ENCODE data around the gene LCORL.
A peak's percentile ranks its signal among the peaks of the same experiment; 100 is the strongest.

Gene LCORL

DNA sequence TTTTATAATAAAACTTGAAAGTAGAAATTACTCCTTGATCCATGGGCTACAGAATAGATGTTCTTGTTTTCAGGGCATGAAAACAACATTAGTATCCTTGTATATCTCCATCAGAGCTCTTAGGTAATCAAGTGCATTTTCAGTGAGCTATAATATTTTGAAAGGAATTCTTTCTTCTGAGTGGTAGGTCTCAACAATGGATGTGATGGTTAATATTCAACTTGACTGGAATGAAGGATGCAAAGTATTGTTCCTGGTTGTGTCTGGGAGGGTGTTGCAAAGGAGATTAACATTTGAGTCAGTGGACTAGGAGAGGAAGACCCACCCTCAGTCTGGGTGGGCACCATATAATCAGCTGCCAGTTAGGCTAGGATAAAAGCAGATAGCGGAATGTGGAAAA is 100.1 kb downstream of the LCORL start:
- DNase-seq (ENCODE audit: low read depth) = no peak
- H3K4me3 ChIP-seq (ENCODE audit: low read length) = no peak overlapping the region
- TF ChIP-seq, protein P1, sequence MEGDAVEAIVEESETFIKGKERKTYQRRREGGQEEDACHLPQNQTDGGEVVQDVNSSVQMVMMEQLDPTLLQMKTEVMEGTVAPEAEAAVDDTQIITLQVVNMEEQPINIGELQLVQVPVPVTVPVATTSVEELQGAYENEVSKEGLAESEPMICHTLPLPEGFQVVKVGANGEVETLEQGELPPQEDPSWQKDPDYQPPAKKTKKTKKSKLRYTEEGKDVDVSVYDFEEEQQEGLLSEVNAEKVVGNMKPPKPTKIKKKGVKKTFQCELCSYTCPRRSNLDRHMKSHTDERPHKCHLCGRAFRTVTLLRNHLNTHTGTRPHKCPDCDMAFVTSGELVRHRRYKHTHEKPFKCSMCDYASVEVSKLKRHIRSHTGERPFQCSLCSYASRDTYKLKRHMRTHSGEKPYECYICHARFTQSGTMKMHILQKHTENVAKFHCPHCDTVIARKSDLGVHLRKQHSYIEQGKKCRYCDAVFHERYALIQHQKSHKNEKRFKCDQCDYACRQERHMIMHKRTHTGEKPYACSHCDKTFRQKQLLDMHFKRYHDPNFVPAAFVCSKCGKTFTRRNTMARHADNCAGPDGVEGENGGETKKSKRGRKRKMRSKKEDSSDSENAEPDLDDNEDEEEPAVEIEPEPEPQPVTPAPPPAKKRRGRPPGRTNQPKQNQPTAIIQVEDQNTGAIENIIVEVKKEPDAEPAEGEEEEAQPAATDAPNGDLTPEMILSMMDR (conservative IDR thresholded peaks at IDR 0.05; ENCODE audit: low read length) = no peak

DNA sequence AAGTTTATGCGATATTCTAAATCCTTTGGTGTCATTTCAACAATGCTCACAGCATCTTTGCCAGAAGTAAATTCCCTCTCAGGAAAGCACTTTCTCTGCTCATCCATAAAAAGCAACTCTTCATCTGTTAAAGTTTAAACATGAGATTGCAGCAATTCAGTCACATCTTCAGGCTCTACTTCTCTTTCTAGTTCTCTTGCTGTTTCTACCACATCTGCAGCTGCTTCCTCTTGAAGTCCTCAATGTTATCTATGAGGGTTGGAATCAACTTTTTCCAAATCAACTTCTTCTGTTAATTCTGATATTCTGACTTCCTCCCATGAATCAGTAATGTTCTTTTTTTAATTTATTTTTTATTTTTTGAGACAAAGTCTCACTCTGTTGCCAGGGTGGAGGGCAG is 100.9 kb downstream of the LCORL start:
- DNase-seq (ENCODE audit: low read depth) = no peak
- TF ChIP-seq, protein P1 (conservative IDR thresholded peaks at IDR 0.05; ENCODE audit: low read length) = no peak
- no peak overlapping the region for H3K4me3 ChIP-seq (ENCODE audit: low read length)

DNA sequence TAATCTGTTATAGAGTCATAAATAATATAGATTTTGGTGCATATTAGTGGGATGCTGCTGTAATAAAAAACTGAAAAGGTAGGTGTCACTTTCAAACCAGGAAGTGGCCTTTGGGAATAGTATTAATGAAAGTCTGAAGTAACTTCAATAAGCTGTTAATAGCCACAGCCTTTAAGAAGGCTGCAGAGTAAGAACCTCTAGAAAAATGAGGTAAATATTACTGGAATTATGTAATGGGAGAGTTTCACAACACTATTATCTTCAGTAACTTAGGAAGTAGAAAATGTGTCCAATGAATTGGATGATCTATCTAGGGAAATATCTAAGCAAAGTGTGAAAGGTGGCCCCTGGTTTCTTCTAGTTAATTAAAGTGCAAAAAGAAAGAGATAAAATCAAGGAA is 106.1 kb downstream of the LCORL start:
- DNase-seq (ENCODE audit: low read depth) = peak; percentile 11
- no peak overlapping the region for H3K4me3 ChIP-seq (ENCODE audit: low read length)
- TF ChIP-seq, protein P1 (conservative IDR thresholded peaks at IDR 0.05; ENCODE audit: low read length) = no peak

DNA sequence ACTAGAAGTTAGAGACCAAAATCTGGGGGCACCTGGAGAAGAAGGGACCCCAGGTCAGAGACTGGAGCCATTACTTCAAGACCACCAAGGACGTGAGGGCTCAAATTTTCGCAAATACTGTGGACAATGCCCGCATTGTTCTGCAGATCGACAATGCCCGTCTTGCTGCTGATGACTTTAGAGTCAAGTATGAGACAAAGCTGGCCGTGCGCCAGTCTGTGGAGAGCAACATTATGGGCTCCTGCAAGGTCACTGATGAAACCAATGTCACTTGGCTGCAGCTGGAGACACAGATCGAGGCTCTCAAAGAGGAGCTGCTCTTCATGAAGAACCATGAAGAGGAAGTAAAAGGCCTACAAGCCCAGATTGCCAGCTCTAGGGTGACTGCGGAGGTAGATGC is 109.5 kb downstream of the LCORL start:
- DNase-seq (ENCODE audit: low read depth) = no peak
- TF ChIP-seq, protein P1 (conservative IDR thresholded peaks at IDR 0.05; ENCODE audit: low read length) = no peak
- H3K4me3 ChIP-seq (ENCODE audit: low read length) = no peak overlapping the region

DNA sequence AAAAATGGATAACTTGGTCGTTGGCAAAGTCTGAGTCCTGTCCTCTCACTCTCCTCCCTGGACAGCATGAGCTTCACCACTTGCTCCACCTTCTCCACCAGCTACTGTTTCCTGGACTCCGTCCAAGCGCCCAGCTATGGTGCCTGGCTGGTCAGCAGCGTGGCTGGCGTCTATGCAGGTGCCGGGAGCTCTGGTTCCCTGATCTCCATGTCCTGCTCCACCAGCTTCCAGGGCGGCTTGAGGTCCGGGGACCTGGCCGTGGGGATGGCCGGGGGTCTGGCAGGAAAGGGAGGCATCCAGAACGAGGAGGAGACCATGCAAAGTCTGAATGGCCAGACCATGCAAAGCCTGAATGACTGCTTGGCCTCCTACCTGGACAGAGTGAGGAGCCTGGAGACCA is 109.9 kb downstream of the LCORL start:
- DNase-seq (ENCODE audit: low read depth) = no peak
- H3K4me3 ChIP-seq (ENCODE audit: low read length) = no peak overlapping the region
- TF ChIP-seq, protein P1 (conservative IDR thresholded peaks at IDR 0.05; ENCODE audit: low read length) = no peak

DNA sequence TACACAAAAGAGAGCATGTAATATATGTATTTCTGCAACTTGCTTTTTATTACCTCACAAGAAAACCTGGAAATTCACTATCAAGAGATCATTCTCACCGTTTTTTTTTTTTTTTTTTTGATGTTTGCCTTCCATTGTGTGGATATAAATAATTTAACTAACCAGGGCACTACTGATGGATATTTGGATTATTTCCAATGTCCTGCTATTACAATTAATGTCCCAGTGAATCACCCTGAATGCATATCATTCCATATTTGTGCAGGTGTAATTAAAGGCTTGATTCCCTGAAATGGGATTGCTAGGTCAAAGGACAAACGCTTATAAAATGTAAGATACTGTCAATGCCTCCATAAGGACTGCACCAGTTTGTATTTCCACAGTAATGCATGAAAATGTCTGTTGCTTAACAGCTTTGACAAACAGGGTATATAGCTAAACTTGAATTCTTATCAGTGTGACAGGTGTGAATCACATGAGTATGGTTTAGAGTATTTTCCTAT is 123.0 kb downstream of the LCORL start:
- DNase-seq (ENCODE audit: low read depth) = no peak
- TF ChIP-seq, protein P1 (conservative IDR thresholded peaks at IDR 0.05; ENCODE audit: low read length) = no peak
- no peak overlapping the region for H3K4me3 ChIP-seq (ENCODE audit: low read length)

DNA sequence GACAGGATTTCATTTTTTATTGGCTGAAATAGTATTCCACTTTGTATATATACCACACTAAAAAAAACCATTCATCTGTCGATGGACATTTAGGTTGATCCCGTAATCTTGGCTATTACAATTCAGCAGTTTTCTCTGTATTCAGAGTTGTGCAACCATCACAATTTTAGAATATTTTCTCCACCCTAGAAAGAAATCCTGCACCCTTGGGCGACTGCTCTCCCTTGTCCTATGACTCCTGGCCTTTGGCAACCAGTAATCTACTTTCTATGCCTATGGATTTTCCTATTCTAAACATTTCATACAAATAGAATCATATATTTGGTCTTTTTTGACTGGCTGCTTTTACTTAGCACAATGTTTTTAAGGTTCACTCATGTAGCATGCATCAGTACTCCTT is 126.1 kb downstream of the LCORL start:
- no peak overlapping the region for H3K4me3 ChIP-seq (ENCODE audit: low read length)
- no peak for DNase-seq (ENCODE audit: low read depth)
- TF ChIP-seq, protein P1 (conservative IDR thresholded peaks at IDR 0.05; ENCODE audit: low read length) = no peak
